ENCODE measurements around the gene CORT.
A peak's percentile ranks its signal among the peaks of the same experiment; 100 is the strongest.
"Not testable (repeated sequence)": the region's sequence is repeated elsewhere in the genome, so short reads cannot be mapped to it uniquely, and the experiment has no call there.

CORT gene

DNA sequence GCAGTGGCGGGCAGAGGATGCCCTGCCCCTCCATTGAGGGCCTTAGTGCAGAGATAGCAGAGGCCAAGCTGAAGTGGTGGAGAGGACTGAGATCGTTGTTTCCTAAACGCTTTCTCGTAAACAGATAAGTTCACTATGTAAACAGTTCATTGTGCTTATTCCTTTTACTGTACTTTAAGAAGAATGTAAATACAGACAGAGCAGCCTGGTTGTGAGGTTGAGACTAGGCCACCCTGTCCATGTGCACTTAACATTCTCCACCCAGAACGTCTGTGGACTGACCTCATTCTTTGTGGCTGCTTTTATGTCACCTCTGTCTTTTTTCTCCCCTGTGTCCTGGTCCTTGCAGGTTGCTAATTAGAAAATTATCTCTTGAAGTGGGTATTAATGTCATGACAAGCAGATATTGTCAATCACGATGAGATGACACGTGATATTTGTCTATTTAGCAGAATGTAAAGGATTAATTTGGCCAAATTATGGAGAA is 11.1 kb upstream of the CORT start:
- no peak for DNase-seq (ENCODE audit: low spot score)

DNA sequence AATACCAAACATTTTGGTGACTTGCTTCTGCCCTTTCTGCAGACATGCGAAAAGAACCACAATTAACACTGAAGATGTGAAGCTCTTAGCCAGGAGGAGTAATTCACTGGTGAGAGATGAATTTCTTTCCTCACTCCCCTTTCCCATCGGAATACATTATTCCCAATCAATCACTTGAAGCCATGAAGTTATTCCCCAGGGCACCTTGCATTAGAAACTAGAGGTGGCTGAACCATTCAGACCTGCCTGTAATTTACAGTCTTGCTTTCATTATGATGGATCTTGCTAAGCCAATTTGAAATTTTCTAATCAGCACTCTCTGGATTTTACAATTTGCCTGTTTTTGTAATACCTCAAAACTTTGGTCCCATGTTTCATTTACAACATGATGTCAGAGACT is 9.5 kb upstream of the CORT start:
- no peak for DNase-seq (ENCODE audit: low spot score)

DNA sequence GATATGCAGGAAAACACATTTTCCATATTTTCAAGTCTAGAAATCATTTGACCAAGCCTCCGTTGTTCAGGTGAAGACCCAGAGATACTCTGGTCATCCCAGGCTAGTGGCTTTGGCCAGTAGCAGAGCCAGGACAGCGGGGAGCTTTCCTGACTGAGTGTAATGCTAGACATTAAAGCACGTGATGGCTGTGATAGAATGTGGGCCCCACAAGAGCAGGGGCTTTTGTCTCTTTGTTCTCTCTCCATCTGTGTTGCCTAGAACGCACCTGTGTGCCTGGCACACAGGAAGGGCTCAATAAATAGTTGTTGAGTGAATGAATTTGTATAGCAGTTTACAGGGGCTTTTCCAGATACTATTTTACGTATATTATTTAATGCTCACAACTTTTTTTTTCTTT is 9.0 kb upstream of the CORT start:
- DNase-seq (ENCODE audit: low spot score), result no peak

DNA sequence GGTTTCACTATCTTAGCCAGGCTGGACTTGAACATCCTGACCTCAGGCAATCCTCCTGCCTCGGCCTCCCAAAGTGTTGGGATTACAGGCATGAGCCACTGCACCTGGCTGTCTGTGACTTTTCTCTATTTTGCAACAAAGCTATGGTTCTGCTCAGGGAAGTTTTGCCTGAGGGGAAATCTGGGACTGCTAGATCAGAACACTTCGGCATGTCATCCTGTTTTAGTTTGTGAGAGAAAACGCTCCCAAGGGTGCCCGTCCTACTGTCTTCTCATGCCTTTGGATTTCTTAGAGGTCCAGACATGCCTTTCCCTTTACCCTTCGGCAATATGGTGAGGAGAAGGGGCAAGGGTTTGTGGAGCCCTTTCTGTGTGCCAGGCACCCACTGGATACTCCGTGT is 5.6 kb upstream of the CORT start:
- no peak for DNase-seq (ENCODE audit: low spot score)

DNA sequence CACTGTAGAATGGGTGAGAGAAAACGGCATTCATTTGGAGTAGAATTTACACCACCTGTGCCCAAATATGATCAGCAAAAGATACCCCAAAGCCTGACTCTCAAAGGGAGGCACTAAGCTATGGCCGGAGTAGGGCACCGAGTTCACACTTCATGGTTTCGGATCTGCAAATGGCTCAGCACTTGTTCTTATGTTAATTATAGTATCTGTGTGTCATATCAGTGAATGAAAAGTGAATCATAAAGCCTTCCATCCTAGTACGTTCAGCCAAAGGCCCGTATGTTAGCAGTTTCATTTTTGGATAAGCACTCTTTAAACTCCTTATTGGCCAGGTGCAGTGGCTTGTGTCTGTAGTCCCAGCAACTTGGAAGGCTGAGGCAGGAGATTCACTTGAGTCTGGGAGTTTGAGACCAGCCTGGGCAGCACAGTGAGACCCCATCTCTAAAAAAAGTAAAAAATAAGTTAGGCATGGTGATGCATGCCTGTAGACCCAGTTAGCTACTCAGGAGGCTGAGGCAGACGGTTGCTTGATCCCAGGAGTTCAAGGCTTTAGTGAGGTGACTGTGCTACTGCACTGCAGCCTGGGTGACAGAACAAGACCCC is 4.9 kb upstream of the CORT start:
- no peak for DNase-seq (ENCODE audit: low spot score)

DNA sequence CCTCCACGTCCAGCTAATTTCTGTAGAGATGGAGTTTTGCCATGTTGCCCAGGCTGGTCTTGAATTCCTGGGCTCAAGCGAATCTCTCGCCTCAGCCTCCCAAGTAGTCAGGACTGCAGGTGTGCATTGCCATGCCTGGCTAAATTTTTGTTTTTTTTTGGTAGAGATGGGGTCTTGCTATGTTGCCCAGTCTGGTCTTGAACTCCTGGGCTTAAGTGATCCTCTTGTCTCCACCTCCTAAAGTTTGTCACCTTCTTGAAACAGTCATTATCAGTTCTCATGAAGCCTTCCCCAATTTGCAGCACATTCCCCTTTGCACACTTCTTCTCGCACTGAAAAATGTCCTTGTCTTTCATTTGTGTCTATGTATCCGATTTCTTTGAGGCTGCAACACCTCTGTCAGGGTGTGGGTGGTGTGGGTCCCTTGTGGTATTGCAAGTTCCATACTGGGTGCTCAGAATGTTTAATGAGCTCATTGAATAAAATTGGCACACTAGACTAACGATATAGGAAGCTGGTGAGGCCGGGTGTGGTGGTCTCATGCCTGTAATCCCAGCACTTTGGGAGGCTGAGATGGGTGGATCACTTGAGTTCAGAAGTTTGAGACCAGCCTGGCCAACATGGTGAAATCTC is 2.9 kb upstream of the CORT start:
- no peak for DNase-seq (ENCODE audit: low spot score)

DNA sequence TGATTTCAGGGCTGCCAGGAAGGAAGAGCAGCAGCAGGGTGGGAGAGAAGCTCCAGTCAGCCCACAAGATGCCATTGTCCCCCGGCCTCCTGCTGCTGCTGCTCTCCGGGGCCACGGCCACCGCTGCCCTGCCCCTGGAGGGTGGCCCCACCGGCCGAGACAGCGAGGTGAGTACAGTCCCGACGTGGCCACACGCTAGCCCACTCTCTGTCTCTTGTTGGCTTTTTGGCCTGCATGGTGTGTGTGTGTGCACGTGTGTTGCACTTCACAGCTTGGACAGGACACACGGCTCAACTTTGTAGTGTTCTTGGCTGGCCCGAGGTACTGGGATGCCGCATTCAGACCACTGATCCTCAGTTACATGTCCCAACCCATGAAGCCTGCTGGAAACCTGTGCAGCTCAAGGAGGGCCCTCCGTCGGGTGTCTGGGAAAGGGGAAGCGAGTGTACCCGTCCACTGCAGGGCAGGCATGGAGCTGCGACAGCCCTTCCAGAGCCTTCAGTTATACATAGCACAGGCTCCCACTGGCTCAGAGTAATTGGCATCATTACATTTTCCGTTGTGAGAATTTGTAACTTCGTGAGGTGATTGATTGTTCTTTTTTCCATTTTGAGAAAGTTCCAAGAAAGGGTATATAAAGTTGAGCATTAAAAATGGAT is 454 bp downstream of the CORT start:
- no peak for DNase-seq (ENCODE audit: low spot score)

DNA sequence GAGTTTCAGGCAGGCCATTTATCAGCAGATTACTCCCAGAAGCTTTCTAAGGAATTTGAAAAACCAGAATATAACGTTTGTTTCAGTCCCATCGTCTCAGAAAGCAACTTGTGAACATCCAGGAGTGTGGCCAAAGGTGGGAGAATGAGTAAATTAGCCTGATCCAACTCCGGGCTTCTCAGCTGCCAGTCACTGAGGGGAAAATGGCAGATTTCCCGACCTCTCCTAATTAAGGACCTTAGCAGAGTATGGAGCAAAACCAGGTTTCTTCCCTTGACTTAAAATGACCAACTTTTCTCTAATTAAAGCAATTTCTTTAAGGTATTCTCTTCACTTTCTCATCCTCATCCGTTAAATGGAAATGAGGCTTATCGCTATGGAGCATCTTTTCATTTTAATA is 1.0 kb downstream of the CORT start:
- no peak for DNase-seq (ENCODE audit: low spot score)

DNA sequence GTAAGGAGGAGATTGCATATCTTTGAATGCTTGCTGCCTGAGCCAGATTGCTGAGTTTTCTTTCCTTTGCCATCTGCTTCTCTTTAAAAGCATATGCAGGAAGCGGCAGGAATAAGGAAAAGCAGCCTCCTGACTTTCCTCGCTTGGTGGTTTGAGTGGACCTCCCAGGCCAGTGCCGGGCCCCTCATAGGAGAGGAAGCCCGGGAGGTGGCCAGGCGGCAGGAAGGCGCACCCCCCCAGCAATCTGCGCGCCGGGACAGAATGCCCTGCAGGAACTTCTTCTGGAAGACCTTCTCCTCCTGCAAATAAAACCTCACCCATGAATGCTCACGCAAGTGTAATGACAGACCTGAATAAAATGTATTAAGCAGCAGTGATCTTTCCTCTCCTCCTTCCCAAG is 1.5 kb downstream of the CORT start:
- DNase-seq (ENCODE audit: low spot score), result no peak

DNA sequence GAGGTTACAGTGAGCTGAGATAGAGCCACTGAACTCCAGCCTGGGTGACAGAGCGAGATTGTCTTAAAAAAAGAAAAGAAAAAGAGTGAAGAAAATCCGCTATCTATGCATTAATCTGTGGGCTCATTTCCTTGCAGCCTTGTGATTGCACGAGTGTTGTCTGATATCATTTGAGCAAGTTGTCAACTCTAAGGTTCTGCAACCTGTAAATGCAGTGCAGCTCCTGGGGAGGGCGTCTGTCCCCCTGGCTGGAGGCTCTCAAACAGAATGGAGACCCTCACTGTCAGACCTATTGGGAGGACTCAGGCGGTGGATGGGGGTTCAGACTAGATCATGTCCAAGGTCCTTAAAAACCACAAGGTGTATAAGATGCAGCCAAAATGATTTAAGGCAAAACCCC is 6.2 kb downstream of the CORT start:
- DNase-seq (ENCODE audit: low spot score), result no peak

DNA sequence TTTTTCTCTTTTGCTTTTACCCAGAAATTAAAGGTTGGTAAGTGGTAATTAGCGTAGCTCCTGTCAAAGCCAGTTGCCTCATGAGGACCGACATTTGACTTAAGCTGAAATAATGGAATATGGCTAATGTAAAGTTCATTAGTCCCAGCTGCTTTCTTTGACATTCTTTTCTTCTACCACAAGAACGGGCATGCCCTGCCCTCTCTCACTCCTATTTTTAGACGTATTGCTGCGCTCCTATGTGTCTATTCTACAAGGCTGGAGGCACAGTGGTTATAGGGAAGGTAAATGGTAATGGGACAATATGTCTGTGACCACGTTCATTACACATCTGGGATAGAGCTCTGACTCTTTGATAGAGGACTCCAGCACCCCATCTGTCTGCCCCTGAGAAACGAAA is 6.8 kb downstream of the CORT start:
- no peak for DNase-seq (ENCODE audit: low spot score)

DNA sequence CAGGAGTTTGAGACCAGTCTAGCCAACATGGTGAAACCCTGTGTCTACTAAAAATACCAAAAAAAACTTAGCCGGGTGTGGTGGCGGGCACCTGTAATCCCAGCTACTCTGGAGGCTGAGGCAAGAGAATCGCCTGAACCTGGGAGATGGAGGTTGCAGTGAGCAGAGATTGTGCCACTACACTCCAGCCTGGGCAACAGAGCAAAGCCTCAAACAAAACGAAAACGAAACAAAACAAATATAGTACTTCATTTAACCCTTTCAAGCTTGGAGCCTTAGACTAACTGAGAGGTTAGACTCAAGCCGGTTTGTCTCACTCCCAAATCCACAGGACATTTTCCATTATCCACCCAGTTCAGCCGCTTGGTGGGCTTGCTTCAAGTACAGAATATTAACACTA is 7.6 kb downstream of the CORT start:
- not testable (repeated sequence) for DNase-seq (ENCODE audit: low spot score)

DNA sequence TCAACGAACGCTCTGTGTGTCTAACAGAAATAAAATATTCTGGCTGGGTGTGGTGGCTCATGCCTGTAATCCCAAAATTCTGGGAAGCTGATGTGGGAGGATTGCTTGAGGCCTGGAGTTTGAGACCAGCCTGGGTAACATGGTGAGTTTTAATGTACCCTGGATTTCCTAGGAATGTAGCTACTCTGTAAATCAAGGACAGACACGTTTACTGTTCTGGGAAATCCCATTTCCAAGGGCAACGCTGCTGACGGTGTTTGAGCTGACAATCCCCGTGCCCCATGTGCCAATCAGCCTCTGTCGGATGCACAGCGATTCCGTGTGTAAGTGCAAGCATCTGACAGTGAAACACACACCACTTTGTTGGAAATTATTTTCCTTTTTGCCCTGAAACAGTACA is 8.0 kb downstream of the CORT start:
- no peak for DNase-seq (ENCODE audit: low spot score)

DNA sequence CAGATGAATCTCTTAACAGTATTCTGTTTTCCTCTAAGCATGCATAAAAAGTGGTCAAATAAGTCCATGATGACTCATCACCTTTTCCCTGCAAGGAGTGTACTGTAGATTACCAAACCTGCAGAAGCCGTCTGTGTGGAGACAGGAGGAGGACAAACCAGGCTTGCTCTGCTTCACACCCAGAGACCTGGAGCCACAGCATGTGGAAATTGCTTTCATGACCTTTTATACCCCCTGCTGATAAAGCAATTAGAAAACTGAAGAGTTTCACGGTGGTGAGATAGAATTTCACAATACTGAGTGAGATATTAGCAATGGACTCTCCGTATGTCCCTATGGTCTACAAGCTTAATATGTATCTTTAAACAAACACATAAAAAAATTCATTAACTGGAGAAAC is 9.4 kb downstream of the CORT start:
- no peak for DNase-seq (ENCODE audit: low spot score)

DNA sequence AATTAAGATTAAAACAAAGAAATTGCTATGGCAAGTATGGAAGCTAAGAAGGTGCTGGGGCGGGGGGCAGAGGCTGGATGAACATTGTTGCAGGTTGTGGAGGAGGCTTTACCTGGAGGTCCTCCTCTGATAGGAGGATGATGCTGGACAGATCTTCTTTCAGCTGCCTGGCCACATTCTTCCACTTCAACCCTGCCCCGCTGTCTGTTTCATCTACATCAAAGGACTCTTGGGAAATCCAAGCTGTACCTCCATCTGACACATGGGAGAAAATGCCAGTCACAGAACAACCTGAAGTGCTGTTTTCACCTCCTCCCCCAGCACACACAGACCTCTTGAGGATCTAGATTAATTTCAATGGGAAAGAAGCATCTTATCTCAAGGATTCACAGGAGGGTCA is 17.2 kb downstream of the CORT start:
- no peak for DNase-seq (ENCODE audit: low spot score)

DNA sequence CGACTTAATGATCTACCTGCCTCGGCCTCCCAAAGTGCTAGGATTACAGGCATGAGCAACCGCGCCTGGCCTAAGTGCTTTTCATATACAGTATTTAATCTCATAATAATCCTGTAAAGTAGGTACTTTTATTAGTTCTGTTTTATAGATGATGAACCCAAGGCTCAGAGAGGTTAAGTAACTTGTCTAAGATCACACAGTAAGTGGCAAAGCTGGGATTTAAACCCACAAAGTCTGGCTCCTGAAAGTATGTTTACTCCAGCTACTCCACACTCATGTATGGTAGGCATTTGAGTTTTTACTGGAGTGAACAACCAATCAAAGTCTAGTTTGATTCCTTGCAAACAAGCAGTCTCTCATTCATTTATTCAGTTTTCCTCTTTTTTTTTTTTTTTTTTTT is 20.2 kb downstream of the CORT start:
- DNase-seq (ENCODE audit: low spot score), result no peak

DNA sequence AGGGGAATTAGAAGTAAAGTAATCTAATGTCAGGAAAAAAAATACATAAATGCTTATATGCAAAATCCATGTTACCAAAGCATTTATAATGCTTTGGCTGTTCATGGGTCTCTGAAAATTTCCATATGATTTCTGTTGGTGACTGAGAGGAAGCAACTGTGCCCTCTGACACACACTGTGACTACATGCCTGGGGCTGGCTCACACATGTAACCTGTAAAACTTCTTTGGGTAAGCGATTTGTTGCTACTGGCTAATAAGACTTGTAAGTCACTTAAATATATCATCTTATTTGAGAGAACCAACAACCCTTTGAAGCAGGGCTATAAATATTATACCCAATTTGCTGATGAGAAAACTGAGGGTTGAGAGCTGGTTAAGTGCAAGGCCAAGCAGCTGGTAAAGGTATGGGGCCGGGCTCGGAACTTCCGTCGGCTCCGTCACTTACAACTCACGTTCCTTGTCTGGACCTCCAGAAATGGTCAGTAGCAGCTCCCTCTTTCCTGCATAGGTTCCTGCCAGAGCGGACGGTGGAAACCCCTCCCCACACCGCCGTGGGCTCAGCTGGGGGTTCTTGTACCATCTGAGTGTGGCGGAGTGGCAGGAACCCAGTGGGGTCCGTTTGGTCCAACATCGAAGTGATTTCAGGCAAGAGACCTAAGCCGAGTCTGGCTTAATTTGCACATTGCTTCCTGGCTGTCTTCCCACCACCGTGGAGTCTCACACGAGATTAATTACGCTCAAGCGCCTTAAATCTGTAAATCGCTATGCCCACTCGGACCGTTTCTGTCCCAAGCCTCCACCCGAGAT is 21.8 kb downstream of the CORT start:
- no peak for DNase-seq (ENCODE audit: low spot score)

DNA sequence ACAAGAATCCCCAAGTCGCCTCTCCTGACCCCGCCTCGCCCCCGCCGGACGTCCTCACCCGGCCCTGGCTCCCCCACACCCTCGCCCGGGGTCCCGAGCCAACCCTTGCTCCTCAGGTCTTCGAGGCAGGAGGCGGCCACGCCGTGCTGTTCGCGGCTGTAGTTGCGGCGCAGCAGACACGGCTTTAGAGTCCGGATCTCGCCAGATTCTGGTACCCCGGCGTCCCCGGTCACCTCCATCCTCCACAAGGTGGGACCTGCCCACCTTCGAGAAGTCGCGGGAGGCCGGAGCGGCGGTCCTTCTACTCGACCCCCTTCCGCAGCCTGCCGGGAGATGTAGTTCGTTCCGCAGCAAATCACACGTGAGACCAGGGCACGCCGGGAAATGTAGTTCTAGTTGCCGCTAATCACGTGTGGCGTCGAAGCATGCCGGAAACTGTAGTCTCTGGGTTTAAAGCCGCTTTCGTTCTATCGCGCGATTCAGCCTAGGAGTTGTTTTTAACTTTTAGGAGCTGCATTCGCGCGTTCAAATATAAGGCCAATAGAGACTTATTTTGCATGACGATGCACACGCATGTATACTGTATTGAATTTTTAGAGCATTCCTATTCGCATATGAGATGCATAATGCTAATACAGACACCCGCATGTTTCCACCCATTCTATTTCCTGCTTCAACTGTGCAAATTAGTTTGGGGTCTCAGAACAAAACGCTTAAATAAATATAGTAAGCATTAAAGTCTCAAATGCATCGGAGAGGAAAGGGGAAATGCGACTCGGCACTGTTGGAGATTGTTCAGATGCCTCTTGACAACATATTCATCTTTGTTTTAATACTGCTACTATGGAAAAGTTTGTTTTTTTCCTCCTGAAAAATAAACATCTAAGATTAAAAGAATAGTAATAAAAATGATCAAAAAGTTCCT is 22.7 kb downstream of the CORT start, which contains the start of gene DFFA:
Gene DFFA, minus strand, starts transcription at position 310 of the 925 bp plus-strand sequence. Its CDS starts 71 bp downstream, at position 239.
- peak; percentile 95 for DNase-seq (ENCODE audit: low spot score)

DNA sequence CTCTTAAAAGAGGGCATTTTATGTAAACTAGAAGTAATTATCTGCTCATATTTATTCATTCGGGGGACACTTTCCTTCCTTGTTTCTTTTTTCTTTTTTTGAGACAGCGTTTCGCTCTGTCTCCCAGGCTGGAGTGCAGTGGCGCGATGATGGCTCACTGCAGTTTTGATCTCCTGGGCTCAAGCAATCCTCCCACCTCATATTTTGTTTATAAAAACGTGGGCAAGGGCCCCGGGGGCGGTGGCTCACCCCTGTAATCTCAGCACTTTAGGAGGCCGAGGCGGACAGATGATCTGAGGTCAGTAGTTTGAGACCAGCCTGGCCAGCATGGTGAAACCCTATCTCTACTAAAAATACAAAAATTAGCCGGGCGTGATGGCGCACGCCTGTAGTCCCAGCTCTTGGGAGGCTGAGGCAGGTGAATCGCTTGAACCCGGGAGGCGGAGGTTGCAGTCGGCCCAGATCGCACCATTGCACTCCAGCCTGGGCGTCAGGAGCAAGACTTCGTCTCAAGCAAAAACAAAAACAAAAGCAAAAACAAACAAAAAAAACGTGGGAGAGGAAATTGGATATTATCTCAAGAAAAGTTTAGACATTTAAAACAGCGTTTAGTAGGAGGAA is 23.4 kb downstream of the CORT start:
- DNase-seq (ENCODE audit: low spot score), result no peak

DNA sequence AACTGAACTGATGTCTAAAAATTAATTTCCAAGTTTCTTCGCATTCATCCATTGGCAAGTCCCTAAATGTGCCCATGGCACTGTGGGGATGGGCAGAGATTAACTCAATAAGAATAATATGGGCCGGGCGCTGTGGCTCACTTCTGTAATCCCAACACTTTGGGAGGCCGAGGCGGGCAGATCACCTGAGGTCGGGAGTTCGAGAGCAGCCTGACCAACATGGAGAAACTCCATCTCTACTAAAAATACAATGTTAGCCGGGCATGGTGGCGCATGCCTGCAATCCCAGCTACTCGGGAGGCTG is 24.4 kb downstream of the CORT start:
- DNase-seq (ENCODE audit: low spot score), result not testable (repeated sequence)
